IPS DF 6.9 (cell line): ENCODE data around the gene AKT1S1.

Experiments
- DNase-seq: peaks from one replicate; pipeline ENCODE4 v3.0.0-alpha.2; 2013; ENCODE audit warnings: low read depth, low spot score
- H3K27ac ChIP-seq: one replicate; pipeline ENCODE4 v1.5.1; 2013; ENCODE audit warnings: low read length, control low read depth
- H3K27me3 ChIP-seq: 2 replicates; pipeline ENCODE4 v1.6.1; 2013; ENCODE audit warnings: mild to moderate bottlenecking, low read length; ENCODE audit not compliant: control insufficient read depth, insufficient read depth
- H3K36me3 ChIP-seq: 2 replicates; pipeline ENCODE4 v1.6.1; 2013; ENCODE audit warnings: low read length; ENCODE audit not compliant: control insufficient read depth, insufficient read depth
- H3K4me1 ChIP-seq: 2 replicates; pipeline ENCODE4 v1.6.1; 2013; ENCODE audit warnings: low read length; ENCODE audit not compliant: control insufficient read depth, insufficient read depth
- H3K4me3 ChIP-seq: 2 replicates; pipeline ENCODE4 v1.5.1; 2013; ENCODE audit warnings: mild to moderate bottlenecking, low read length
- H3K9me3 ChIP-seq: 2 replicates; pipeline ENCODE4 v1.6.1; 2013; ENCODE audit warnings: low read length, inconsistent platforms; ENCODE audit not compliant: control insufficient read depth, insufficient read depth
- WGBS: extraction: QIAGEN DNeasy Blood & Tissue Kit; methylation state at CpG from one replicate; pipeline ENCODE4 v1.1.7; 2013; ENCODE audit warnings: mixed read lengths, missing lambda C conversion rate; ENCODE audit not compliant: insufficient read length, insufficient coverage; 5-methylcytosine and 5-hydroxymethylcytosine counted together

AKT1S1 gene

DNA sequence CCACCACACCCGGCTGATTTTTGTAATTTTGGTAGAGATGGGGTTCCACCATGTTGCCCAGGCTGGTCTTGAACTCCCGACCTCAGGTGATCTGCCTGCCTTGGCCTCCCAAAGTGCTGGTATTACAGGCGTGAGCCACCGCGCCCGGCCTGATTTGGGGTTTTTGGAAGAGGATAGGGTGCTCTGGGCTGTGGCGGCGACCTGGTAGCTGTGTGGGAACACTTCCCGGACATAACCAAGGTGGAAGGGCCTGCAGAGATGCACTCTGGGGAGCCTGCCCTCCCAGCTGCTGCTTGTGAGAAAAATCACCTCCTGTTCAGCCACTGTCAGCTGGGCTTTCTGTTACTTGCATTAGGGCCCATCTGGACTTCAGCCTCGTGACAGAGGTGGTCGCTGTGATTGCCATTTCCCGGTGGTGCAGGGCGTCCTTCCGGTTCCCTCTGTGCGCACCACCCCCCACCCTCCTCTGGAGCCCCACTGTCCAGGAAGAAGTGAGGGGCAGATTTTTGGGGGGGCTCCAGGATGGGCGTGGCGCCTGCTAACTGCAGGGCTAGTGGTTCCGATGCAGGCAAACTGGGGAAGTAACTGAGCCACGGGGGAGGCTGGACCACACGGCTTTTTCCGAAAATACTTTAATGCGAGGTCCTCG is 12.0 kb upstream of the AKT1S1 start:
- H3K9me3 ChIP-seq = no peaks in the 10 kb centered on the region
- peaks cover 2% of the 10 kb centered on the region; the same call in 1 of the 2 replicates for H3K4me1 ChIP-seq
- H3K36me3 ChIP-seq = peaks cover 11% of the 10 kb centered on the region
- DNase-seq = no peak
- H3K4me3 ChIP-seq = no peak overlapping the region
- H3K27me3 ChIP-seq = no peaks in the 10 kb centered on the region
- no CpG with 5 or more reads among the region's 23 CpGs for WGBS
- H3K27ac ChIP-seq = no peak overlapping the region

GRCh38 chr19:49888510-49888824 is 11.3 kb upstream of the AKT1S1 start:
- Histone ChIP-seq H3K9me3 (no peaks in the 10 kb centered on the region), H3K4me1 (peaks cover 2% of the 10 kb centered on the region; the same call in 1 of the 2 replicates), H3K27ac (no peak overlapping the region), H3K36me3 (peaks cover 17% of the 10 kb centered on the region), H3K4me3 (no peak overlapping the region), H3K27me3 (no peaks in the 10 kb centered on the region)
- no CpG with 5 or more reads among the region's 18 CpGs for WGBS
- no peak for DNase-seq

DNA sequence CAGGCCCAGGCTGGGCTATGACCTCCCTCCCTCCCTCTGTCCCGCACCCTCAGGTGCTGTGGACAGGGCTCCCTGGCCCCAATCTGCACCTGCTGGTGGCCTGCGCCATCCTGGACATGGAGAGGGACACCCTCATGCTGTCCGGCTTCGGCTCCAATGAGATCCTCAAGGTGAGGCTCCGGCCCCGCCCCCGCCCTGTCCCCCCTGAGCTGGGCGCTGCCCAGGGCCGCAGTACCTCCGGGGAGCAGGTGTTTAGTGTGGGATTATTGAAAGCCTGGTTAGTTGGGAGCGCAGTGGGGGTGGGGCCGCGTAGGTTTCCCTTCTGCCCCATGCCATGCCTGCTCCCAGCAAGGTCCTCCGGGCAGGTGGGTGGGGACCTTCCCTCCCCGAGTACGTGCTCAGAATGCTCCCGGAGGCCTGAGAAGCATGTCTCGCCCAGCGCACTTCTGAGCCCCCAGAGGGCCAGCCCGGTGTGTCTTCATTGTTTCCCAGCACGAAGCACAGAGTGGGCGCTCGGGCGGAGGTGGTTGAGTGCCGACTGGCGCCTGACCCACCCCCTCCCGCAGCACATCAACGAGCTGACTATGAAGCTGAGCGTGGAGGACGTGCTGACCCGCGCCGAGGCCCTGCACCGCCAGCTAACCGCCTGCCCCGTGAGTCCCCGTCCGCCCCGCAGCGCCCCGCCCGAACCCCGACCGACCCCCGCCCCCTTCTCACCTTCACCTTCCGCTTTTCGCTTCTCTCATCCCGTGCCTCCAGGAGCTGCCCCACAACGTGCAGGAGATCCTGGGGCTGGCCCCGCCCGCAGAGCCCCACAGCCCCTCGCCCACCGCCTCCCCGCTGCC is 10.7 kb upstream of the AKT1S1 start:
- WGBS = no CpG with 5 or more reads among the region's 54 CpGs
- Histone ChIP-seq H3K4me3 (no peak overlapping the region), H3K27ac (no peak overlapping the region), H3K36me3 (peaks cover 22% of the 10 kb centered on the region), H3K27me3 (no peaks in the 10 kb centered on the region), H3K9me3 (no peaks in the 10 kb centered on the region), H3K4me1 (peaks cover 2% of the 10 kb centered on the region; the same call in 1 of the 2 replicates)
- DNase-seq = no peak

- DNase-seq = no peak
- peaks cover 2% of the 10 kb centered on the region; the same call in 1 of the 2 replicates for H3K4me1 ChIP-seq
- peaks cover 29% of the 10 kb centered on the region for H3K36me3 ChIP-seq
- no peak overlapping the region for H3K27ac ChIP-seq
- no peaks in the 10 kb centered on the region for H3K27me3 ChIP-seq
- no peaks in the 10 kb centered on the region for H3K9me3 ChIP-seq
- WGBS = no CpG with 5 or more reads among the region's 23 CpGs
- H3K4me3 ChIP-seq = no peak overlapping the region
These were observed 10.0 kb upstream of the AKT1S1 start for GRCh38 chr19:49887037-49887664.

DNA sequence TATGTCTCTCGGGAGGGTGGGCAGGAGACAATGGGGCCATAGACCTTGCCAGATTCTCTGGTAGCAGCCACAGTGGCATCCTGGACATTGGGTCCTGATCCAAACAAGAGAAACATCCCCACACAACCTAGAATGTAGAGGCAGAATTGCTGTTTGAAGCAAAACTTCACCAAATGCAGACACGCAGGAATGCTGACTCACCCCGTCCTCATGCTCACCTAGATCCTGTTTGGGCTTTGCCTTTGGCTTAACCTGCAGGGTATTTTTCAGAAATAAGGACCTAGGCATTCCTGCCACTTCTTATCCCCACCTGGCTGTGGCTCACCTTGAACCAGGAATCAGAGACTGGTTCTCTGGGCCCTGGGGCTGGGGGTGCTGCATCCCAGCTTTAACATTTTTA is 7.6 kb upstream of the AKT1S1 start:
- H3K36me3 ChIP-seq = peaks cover 46% of the 10 kb centered on the region
- no peak overlapping the region for H3K4me3 ChIP-seq
- no peak overlapping the region for H3K27ac ChIP-seq
- H3K27me3 ChIP-seq = no peaks in the 10 kb centered on the region
- DNase-seq = no peak
- no peaks in the 10 kb centered on the region; the same call in 1 of the 2 replicates for H3K4me1 ChIP-seq
- no CpG with 5 or more reads among the region's 3 CpGs for WGBS
- H3K9me3 ChIP-seq = no peaks in the 10 kb centered on the region

DNA sequence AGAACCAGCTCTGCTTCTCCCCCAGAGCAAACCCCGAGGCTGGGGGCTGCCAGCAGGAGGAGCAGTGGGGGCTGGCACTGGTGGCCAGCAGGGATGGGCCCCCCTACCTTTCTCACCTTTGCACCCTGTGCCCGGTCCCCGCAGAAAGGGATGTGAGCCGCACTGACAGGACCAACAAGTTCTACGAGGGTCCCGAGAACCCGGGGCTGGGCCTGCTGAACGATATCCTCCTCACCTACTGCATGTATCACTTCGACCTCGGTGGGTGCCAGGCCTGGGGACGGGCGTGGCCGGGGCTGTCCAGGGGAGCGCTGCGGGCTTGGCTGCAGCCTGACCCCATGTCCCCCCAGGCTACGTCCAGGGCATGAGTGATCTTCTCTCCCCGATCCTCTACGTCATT is 7.0 kb upstream of the AKT1S1 start:
- Histone ChIP-seq H3K36me3 (peaks cover 46% of the 10 kb centered on the region), H3K4me1 (peaks cover 1% of the 10 kb centered on the region), H3K27ac (no peak overlapping the region), H3K9me3 (no peaks in the 10 kb centered on the region), H3K4me3 (no peak overlapping the region), H3K27me3 (no peaks in the 10 kb centered on the region)
- WGBS = no CpG with 5 or more reads among the region's 18 CpGs
- no peak for DNase-seq

- no CpG with 5 or more reads among the region's 5 CpGs for WGBS
- Histone ChIP-seq H3K27ac (no peak overlapping the region), H3K9me3 (no peaks in the 10 kb centered on the region), H3K4me1 (peaks cover 3% of the 10 kb centered on the region), H3K4me3 (no peak overlapping the region), H3K36me3 (peaks cover 46% of the 10 kb centered on the region), H3K27me3 (no peaks in the 10 kb centered on the region)
- DNase-seq = no peak
These were observed 5.9 kb upstream of the AKT1S1 start for GRCh38 chr19:49883094-49883493.

DNA sequence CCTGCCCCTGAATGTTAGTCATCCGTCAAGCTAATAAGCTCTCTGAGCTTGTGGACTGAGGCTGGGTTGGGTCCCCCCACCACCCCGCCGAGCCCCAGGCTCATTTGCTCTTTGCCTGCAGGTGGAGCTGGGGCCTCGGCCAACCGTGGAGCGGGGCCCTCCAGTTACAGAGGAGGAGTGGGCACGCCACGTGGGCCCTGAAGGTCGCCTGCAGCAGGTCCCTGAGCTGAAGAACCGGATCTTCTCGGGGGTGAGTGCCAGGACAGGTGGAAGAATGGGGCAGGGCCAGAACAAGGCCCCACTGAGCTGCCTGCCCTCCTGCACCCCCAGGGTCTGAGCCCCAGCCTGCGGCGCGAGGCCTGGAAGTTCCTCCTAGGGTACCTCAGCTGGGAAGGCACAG is 5.5 kb upstream of the AKT1S1 start:
- Histone ChIP-seq H3K27ac (no peak overlapping the region), H3K36me3 (peaks cover 46% of the 10 kb centered on the region), H3K4me1 (peaks cover 3% of the 10 kb centered on the region), H3K27me3 (no peaks in the 10 kb centered on the region), H3K4me3 (no peak overlapping the region), H3K9me3 (no peaks in the 10 kb centered on the region)
- no peak for DNase-seq
- WGBS = no CpG with 5 or more reads among the region's 14 CpGs

DNA sequence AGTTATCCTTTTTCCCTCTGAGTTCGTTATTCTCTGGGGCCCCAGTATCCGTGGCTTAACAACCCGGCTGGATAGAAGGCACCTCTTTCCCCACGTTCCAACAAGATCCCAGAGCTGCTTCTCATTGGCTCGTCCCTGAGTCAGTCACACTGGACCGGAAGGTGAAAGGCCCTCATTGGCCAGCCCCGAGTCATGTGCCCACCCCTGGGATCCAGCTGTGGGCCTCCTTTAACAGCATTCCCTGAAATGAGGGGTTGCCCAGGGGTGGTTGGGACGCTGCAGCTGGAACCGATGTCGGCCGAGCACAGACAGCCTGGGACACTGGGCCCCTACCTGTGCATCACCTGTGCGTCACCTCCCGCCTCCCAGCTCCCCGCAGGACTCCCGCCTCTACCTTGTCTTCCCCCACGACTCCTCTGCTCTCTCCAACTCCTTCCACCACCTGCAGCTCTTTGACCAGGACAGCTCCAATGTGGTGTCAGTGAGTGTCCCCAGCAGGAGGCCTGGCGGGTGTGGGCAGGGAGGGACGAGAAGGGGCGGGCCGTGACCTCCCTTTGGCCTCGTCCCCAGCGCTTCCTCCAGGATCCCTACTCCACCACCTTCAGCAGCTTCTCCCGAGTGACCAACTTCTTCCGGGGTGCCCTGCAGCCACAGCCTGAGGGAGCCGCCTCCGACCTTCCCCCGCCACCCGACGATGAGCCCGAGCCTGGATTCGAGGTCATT is 4.7 kb upstream of the AKT1S1 start:
- Histone ChIP-seq H3K27me3 (no peaks in the 10 kb centered on the region), H3K36me3 (peaks cover 43% of the 10 kb centered on the region), H3K9me3 (no peaks in the 10 kb centered on the region), H3K4me3 (no peak overlapping the region), H3K4me1 (peaks cover 3% of the 10 kb centered on the region), H3K27ac (no peak overlapping the region)
- no CpG with 5 or more reads among the region's 31 CpGs for WGBS
- DNase-seq = no peak

DNA sequence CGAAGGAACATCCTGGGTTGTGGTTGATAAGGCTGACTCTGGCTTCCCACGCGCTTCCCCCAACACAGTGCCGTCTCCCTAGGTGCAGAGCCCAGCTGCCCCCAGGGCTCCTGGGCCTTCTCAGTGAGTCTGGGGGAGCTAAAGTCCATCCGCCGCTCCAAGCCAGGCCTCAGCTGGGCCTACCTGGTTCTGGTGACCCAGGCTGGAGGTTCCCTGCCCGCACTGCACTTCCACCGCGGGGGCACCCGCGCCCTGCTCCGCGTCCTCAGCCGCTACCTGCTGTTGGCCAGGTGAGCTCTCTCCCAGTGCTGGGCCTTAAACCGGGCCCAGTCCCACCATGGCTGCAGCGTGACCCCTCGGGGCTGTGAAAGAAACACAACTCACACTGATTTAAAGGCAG is 4.0 kb upstream of the AKT1S1 start:
- Histone ChIP-seq H3K4me1 (peaks cover 3% of the 10 kb centered on the region), H3K36me3 (peaks cover 43% of the 10 kb centered on the region), H3K27me3 (no peaks in the 10 kb centered on the region), H3K9me3 (no peaks in the 10 kb centered on the region), H3K4me3 (no peak overlapping the region), H3K27ac (no peak overlapping the region)
- DNase-seq = no peak
- WGBS = no CpG with 5 or more reads among the region's 17 CpGs
